CD8-positive, alpha-beta memory T cell (primary cell): Measurements from ENCODE around the gene KRTAP8-1. TPM values are rescaled to one million over a fixed set of nuclear protein-coding genes. Genes with fewer than 3 reads are reported as not detected.
A peak's percentile ranks its signal among the peaks of the same experiment; 100 is the strongest.

ENCODE experiments used
- CTCF ChIA-PET: fragments of 350-600 bp; sonication (Branson Sonifier 250); formaldehyde crosslinking; loops from one replicate; lab custom pipeline; 2021; ENCODE audit warnings: antibody characterized with exemption; lab: Charles Lee
- POLR2A ChIA-PET: fragments of 350-600 bp; sonication (Branson Sonifier 250); formaldehyde crosslinking; loops from one replicate; lab custom pipeline; 2021; ENCODE audit warnings: antibody characterized with exemption; lab: Charles Lee
- DNase-seq, 5 donors: peaks; one replicate each; pipeline versions ENCODE4 v3.0.0 to v3.0.0-alpha.2; 2020 to 2022; ENCODE audit warnings: mixed read lengths in 1 of 5
- H3K27ac ChIP-seq: one replicate; pipeline ENCODE4 v1.7.0; 2013; ENCODE audit warnings: low read depth, mild to moderate bottlenecking, low read length, moderate library complexity
- H3K27me3 ChIP-seq: 2 replicates; pipeline ENCODE4 v1.7.0; 2013; ENCODE audit warnings: low read length, mild to moderate bottlenecking; ENCODE audit not compliant: insufficient read depth, poor library complexity, severe bottlenecking
- H3K36me3 ChIP-seq: 2 replicates; pipeline ENCODE4 v1.7.0; 2013; ENCODE audit warnings: mild to moderate bottlenecking, low read length, moderate library complexity; ENCODE audit not compliant: insufficient read depth
- H3K4me1 ChIP-seq: 2 replicates; pipeline ENCODE4 v1.7.0; 2013; ENCODE audit warnings: mild to moderate bottlenecking, low read length, moderate library complexity; ENCODE audit not compliant: insufficient read depth
- H3K4me3 ChIP-seq: 2 replicates; pipeline ENCODE4 v1.7.0; 2013; ENCODE audit warnings: mild to moderate bottlenecking, low read length
- H3K9me3 ChIP-seq: 2 replicates; pipeline ENCODE4 v1.7.0; 2013; ENCODE audit warnings: mild to moderate bottlenecking, low read length
- H3K27ac Mint-ChIP-seq, 8 donors: one replicate each; pipeline ENCODE4 v1.8.0; 2020 to 2021; ENCODE audit warnings: mixed read lengths in 8 of 8, mild to moderate bottlenecking in 6 of 8, inconsistent platforms in 3 of 8, moderate library complexity in 3 of 8
- H3K27me3 Mint-ChIP-seq, 2 donors: one replicate each; pipeline ENCODE4 v1.8.0; 2020 to 2021; ENCODE audit warnings: mixed read lengths in 2 of 2, mild to moderate bottlenecking in 1 of 2, moderate library complexity in 1 of 2
- H3K36me3 Mint-ChIP-seq, 3 donors: one replicate each; pipeline ENCODE4 v1.8.0; 2020 to 2021; ENCODE audit warnings: mixed read lengths in 3 of 3, inconsistent platforms in 1 of 3, mild to moderate bottlenecking in 1 of 3
- H3K4me1 Mint-ChIP-seq, 3 donors: one replicate each; pipeline ENCODE4 v1.8.0; 2020 to 2021; ENCODE audit warnings: mixed read lengths in 3 of 3, inconsistent platforms in 1 of 3, mild to moderate bottlenecking in 1 of 3
- H3K4me3 Mint-ChIP-seq, 7 donors: one replicate each; pipeline ENCODE4 v1.8.0; 2020 to 2021; ENCODE audit warnings: mixed read lengths in 7 of 7, mild to moderate bottlenecking in 6 of 7, moderate library complexity in 4 of 7, inconsistent platforms in 2 of 7
- H3K9me3 Mint-ChIP-seq, 5 donors: one replicate each; pipeline ENCODE4 v1.8.0; 2020 to 2022; ENCODE audit warnings: mixed read lengths in 5 of 5, mild to moderate bottlenecking in 3 of 5, moderate library complexity in 2 of 5, inconsistent platforms in 1 of 5
- polyA plus RNA-seq: library from polyadenylated mRNA; unstranded; fragments of 300-500 nt; fragmentation: Illumina TruSeq; gene quantifications from one replicate; pipeline ENCODE4 v1.2.3, GENCODE V29; 2021
- total RNA-seq, 2 experiments: library from RNA; stranded (reverse); gene quantifications; one replicate each; pipeline ENCODE4 v1.2.3, GENCODE V29; 2021

Gene KRTAP8-1, protein sequence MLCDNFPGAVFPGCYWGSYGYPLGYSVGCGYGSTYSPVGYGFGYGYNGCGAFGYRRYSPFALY
- total RNA-seq = not detected
- not detected for polyA plus RNA-seq

GRCh38 chr21:30813174-30813573, at the start of gene KRTAP8-1:
Gene KRTAP8-1 (minus strand): TSS chr21:30813274. CDS start chr21:30813220, 54 bp downstream.
- Histone ChIP-seq H3K27me3 (no peaks in the 10 kb centered on the region), H3K36me3 (no peaks in the 10 kb centered on the region), H3K4me1 (no peaks in the 10 kb centered on the region), H3K4me3 (no peak within 1 kb of the TSS), H3K27ac (no peak within 1 kb of the TSS), H3K9me3 (no peaks in the 10 kb centered on the region)
- Mint-ChIP-seq H3K27ac (no peak within 1 kb of the TSS), H3K36me3 (no peaks in the 10 kb centered on the region), H3K4me1 (peaks cover 0 to under 1% (median 0%) of the 10 kb centered on the region in 3 donors), H3K4me3 (no peak within 1 kb of the TSS), H3K27me3 (peaks cover 0 to 25% of the 10 kb centered on the region in 2 donors), H3K9me3 (no peaks in the 10 kb centered on the region)
- ChIA-PET CTCF (no interaction called here), POLR2A (no interaction called here)
- DNase-seq = no peak

DNA sequence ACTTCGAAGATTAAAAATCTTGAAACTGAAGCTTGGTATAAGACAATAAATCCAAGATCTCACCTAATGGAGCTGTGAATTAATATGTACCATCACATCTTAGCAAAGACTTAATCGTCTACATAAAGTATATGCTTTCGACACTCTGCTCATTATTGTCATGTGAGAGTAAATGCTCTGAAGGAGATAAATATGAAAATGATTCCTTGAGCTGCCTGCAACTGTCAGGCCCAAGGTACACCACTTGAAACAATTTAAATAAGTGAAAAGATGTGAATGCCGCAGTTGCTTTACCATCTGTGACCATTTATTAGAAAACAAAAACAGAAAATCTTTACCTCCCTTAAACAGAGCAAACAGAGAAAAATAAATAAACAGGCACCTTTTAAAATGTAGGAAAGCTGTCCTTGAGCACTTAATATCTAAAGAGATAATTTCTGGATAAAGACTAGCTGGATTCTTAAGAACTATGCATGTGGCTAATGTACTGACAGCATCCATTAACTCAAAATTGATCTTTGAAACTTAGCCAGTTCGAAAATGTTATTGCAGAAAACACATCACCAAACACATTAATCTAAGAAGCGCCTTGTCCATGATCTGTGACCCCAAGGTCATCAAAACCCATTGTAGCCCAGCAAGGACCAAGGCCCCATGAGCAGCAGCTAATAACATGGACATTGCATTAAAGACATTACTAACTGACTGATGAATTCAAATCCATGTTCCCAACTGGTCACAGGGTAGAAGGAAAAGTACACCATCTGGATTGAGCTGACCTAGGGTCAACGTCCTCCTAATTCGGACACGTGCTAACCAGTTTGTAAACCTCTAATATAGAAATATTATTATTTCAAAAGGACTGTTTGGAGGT, 34.8 kb upstream of the KRTAP8-1 start:
- POLR2A ChIA-PET = no interaction called here
- Mint-ChIP-seq H3K36me3 (no peaks in the 10 kb centered on the region), H3K9me3 (no peaks in the 10 kb centered on the region), H3K27ac (no peak overlapping the region), H3K27me3 (peaks cover 0 to 18% of the 10 kb centered on the region in 2 donors), H3K4me1 (peaks cover 0 to 7% (median 2%) of the 10 kb centered on the region in 3 donors), H3K4me3 (no peak overlapping the region)
- Histone ChIP-seq H3K27me3 (no peaks in the 10 kb centered on the region), H3K36me3 (no peaks in the 10 kb centered on the region), H3K27ac (no peak overlapping the region), H3K4me3 (no peak overlapping the region), H3K4me1 (no peaks in the 10 kb centered on the region), H3K9me3 (no peaks in the 10 kb centered on the region)
- CTCF ChIA-PET = no interaction called here
- DNase-seq = no peak

GRCh38 chr21:30842990-30843389, 29.9 kb upstream of the KRTAP8-1 start:
- H3K4me3 Mint-ChIP-seq = no peak overlapping the region
- H3K9me3 Mint-ChIP-seq = peaks cover 0 to 3% (median 0%) of the 10 kb centered on the region in 5 donors
- Histone ChIP-seq H3K4me1 (no peaks in the 10 kb centered on the region), H3K9me3 (no peaks in the 10 kb centered on the region), H3K36me3 (no peaks in the 10 kb centered on the region), H3K4me3 (no peak overlapping the region), H3K27ac (no peak overlapping the region), H3K27me3 (no peaks in the 10 kb centered on the region)
- ChIA-PET CTCF (no interaction called here), POLR2A (no interaction called here)
- no peak overlapping the region for H3K27ac Mint-ChIP-seq
- no peaks in the 10 kb centered on the region for H3K4me1 Mint-ChIP-seq
- H3K36me3 Mint-ChIP-seq = no peaks in the 10 kb centered on the region
- peaks cover 0 to 19% of the 10 kb centered on the region in 2 donors for H3K27me3 Mint-ChIP-seq
- DNase-seq = no peak

- H3K36me3 ChIP-seq = no peaks in the 10 kb centered on the region
- POLR2A ChIA-PET = no interaction called here
- no peaks in the 10 kb centered on the region for H3K4me1 ChIP-seq
- Mint-ChIP-seq H3K27me3 (peaks cover 0 to 15% of the 10 kb centered on the region in 2 donors), H3K36me3 (no peaks in the 10 kb centered on the region), H3K4me1 (no peaks in the 10 kb centered on the region), H3K4me3 (no peak overlapping the region), H3K27ac (no peak overlapping the region), H3K9me3 (peaks cover 0 to 3% (median 0%) of the 10 kb centered on the region in 5 donors)
- no peak overlapping the region for H3K4me3 ChIP-seq
- no peak for DNase-seq
- CTCF ChIA-PET = no interaction called here
- H3K27me3 ChIP-seq = no peaks in the 10 kb centered on the region
- H3K9me3 ChIP-seq = no peaks in the 10 kb centered on the region
- no peak overlapping the region for H3K27ac ChIP-seq
These were observed 26.2 kb upstream of the KRTAP8-1 start for GRCh38 chr21:30839304-30839703.

DNA sequence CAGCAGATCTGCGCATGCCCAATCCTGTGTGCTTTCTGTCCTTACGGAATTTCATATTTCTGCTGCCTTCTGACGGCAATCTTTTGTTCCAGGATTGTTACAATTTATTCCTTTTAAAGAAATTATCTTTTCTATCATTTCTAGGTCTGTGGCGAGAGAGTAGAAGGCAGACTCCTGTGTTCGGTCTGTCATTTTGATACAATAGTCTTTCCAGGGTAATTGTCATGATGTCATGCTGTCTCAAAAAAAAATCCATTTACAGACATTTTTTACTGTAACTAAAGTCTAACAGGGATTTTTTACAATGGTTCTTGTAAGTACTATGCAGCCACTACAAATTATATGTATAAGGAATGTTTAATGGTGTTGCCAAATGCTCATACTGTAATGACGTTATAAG, 25.5 kb upstream of the KRTAP8-1 start:
- no peaks in the 10 kb centered on the region for H3K9me3 ChIP-seq
- peaks cover 0 to 18% of the 10 kb centered on the region in 2 donors for H3K27me3 Mint-ChIP-seq
- peaks cover 0 to 3% (median 0%) of the 10 kb centered on the region in 5 donors for H3K9me3 Mint-ChIP-seq
- no peaks in the 10 kb centered on the region for H3K27me3 ChIP-seq
- H3K27ac ChIP-seq = no peak overlapping the region
- H3K4me1 Mint-ChIP-seq = no peaks in the 10 kb centered on the region
- no peak for DNase-seq
- no peak overlapping the region for H3K4me3 ChIP-seq
- ChIA-PET CTCF (no interaction called here), POLR2A (no interaction called here)
- no peak overlapping the region for H3K27ac Mint-ChIP-seq
- peaks cover 0 to 2% (median 0%) of the 10 kb centered on the region in 3 donors for H3K36me3 Mint-ChIP-seq
- no peak overlapping the region for H3K4me3 Mint-ChIP-seq
- H3K36me3 ChIP-seq = no peaks in the 10 kb centered on the region
- H3K4me1 ChIP-seq = no peaks in the 10 kb centered on the region

- no peaks in the 10 kb centered on the region for H3K9me3 Mint-ChIP-seq
- ChIA-PET CTCF (interaction anchor here (1.4 to 1.7 kb wide), 2 partner anchors 256 to 263 kb away, joined by 3 to 7 read pairs; no protein-coding TSS in a partner anchor), POLR2A (no interaction called here)
- no peaks in the 10 kb centered on the region for H3K36me3 ChIP-seq
- H3K9me3 ChIP-seq = no peaks in the 10 kb centered on the region
- H3K27me3 ChIP-seq = no peaks in the 10 kb centered on the region
- no peak overlapping the region for H3K27ac Mint-ChIP-seq
- no peaks in the 10 kb centered on the region for H3K4me1 ChIP-seq
- H3K27me3 Mint-ChIP-seq = peaks cover 1 to 16% of the 10 kb centered on the region in 2 donors
- H3K36me3 Mint-ChIP-seq = peaks cover 0 to 2% (median 0%) of the 10 kb centered on the region in 3 donors
- H3K4me3 Mint-ChIP-seq = no peak overlapping the region
- no peak overlapping the region for H3K4me3 ChIP-seq
- DNase-seq = peak; percentile 3 to 52 (median 18)
- no peaks in the 10 kb centered on the region for H3K4me1 Mint-ChIP-seq
- H3K27ac ChIP-seq = no peak overlapping the region
These were observed 18.2 kb upstream of the KRTAP8-1 start for GRCh38 chr21:30831194-30831765.

DNA sequence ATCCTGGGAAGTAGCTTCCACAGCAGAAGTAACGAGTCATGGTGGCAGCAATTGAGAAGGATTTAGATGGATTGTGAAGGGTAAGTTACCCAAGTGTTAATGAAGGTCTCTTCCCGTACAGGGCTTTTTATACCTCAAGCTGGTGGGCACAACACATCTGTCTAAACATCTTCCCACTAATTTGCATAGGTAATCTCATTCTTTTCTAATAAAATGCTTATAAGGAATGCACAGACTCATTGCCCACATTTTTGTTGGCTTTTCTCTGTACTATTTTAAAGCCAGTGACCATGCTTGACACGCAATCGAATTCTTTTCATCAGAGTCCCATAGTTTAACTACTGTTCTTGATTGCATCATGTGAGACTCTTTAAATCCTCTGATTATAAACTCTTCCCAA, 16.6 kb upstream of the KRTAP8-1 start, which contains the start of gene KRTAP7-1:
Gene KRTAP7-1, minus strand, starts transcription at position 101 of the 400 bp plus-strand sequence. Its CDS starts 61 bp downstream, at position 40.
- Mint-ChIP-seq H3K4me1 (no peaks in the 10 kb centered on the region), H3K4me3 (no peak within 1 kb of the TSS), H3K36me3 (peaks cover 0 to 2% (median 0%) of the 10 kb centered on the region in 3 donors), H3K27ac (no peak within 1 kb of the TSS), H3K27me3 (peaks cover 1 to 16% of the 10 kb centered on the region in 2 donors), H3K9me3 (no peaks in the 10 kb centered on the region)
- POLR2A ChIA-PET = no interaction called here
- Histone ChIP-seq H3K36me3 (no peaks in the 10 kb centered on the region), H3K9me3 (no peaks in the 10 kb centered on the region), H3K27ac (no peak within 1 kb of the TSS), H3K4me1 (no peaks in the 10 kb centered on the region), H3K27me3 (no peaks in the 10 kb centered on the region), H3K4me3 (no peak within 1 kb of the TSS)
- CTCF ChIA-PET = interaction anchor here (1.0 to 1.5 kb wide), 2 partner anchors 253 to 258 kb away, joined by 3 to 5 read pairs; no protein-coding TSS in a partner anchor
- no peak for DNase-seq
